Right lobe of liver (tissue), 4 donors: Measurements from ENCODE around the gene CATSPERE.

Source experiments
- CTCF ChIP-seq, 4 donors: fragments of 200-600 bp in 3 of 4; fragments of 450-650 bp in 1 of 4; IDR thresholded peaks; one replicate each; pipeline versions ENCODE4 v1.5.1 to v1.8.0; 2016 to 2022; ENCODE audit warnings: antibody characterized with exemption in 4 of 4, mild to moderate bottlenecking in 2 of 4
- POLR2A ChIP-seq: fragments of 450-650 bp; IDR thresholded peaks from one replicate; pipeline ENCODE4 v1.6.1; 2017; ENCODE audit warnings: antibody characterized with exemption, mild to moderate bottlenecking
- donor health status: DM: no; HTN: no; CAD: no.
- donor health status: DM: no; HTN: no; CAD: no.
- donor health status: DM: no; HTN: yes; CAD: no.

- no peak for TF ChIP-seq CTCF (IDR thresholded peaks at IDR 0.05)
- no peak for TF ChIP-seq POLR2A
Measured at GRCh38 chr1:244513493-244513892, 52.4 kb downstream of the CATSPERE start.
